Muscle layer of colon (tissue), 2 donors: Measurements from ENCODE around the gene RTN4R.

Experiments
- H3K27ac ChIP-seq: one replicate; pipeline ENCODE4 v1.7.0; 2013; ENCODE audit warnings: low read depth, mild to moderate bottlenecking, low read length, moderate library complexity
- H3K27me3 ChIP-seq, 2 donors: one replicate each; pipeline ENCODE4 v1.7.0; 2013; ENCODE audit warnings: low read length in 2 of 2, mild to moderate bottlenecking in 2 of 2; ENCODE audit not compliant: insufficient read depth in 2 of 2, control insufficient read depth in 1 of 2
- H3K36me3 ChIP-seq: one replicate; pipeline ENCODE4 v1.7.0; 2013; ENCODE audit warnings: mild to moderate bottlenecking, low read length; ENCODE audit not compliant: insufficient read depth
- H3K4me1 ChIP-seq: one replicate; pipeline ENCODE4 v1.7.0; 2013; ENCODE audit warnings: mild to moderate bottlenecking, low read length; ENCODE audit not compliant: insufficient read depth
- H3K4me3 ChIP-seq, 2 donors: one replicate each; pipeline ENCODE4 v1.7.0; 2013; ENCODE audit warnings: low read length in 2 of 2, low read depth in 1 of 2, mild to moderate bottlenecking in 1 of 2, moderate library complexity in 1 of 2
- H3K9ac ChIP-seq: one replicate; pipeline ENCODE4 v1.7.0; 2013; ENCODE audit warnings: low read length
- H3K9me3 ChIP-seq: one replicate; pipeline ENCODE4 v1.7.0; 2013; ENCODE audit warnings: mild to moderate bottlenecking, low read length
- donor health status: abdominal sarcoma.
- donor health status: Adenocarcinoma of cecum.

Gene RTN4R

GRCh38 chr22:20238901-20239675 lies 29.0 kb downstream of the RTN4R start:
- no peaks in the 10 kb centered on the region for H3K36me3 ChIP-seq
- H3K27me3 ChIP-seq = no peaks in the 10 kb centered on the region
- no peaks in the 10 kb centered on the region for H3K9me3 ChIP-seq
- H3K4me3 ChIP-seq = no peak overlapping the region
- H3K9ac ChIP-seq = no peak overlapping the region
- peaks cover 16% of the 10 kb centered on the region for H3K4me1 ChIP-seq
- H3K27ac ChIP-seq = no peak overlapping the region

- Histone ChIP-seq H3K9me3 (no peaks in the 10 kb centered on the region), H3K4me1 (peaks cover 16% of the 10 kb centered on the region), H3K27ac (no peak overlapping the region), H3K27me3 (no peaks in the 10 kb centered on the region), H3K9ac (no peak overlapping the region), H3K36me3 (no peaks in the 10 kb centered on the region), H3K4me3 (no peak overlapping the region)
These were observed 29.6 kb downstream of the RTN4R start for GRCh38 chr22:20238536-20238900.

GRCh38 chr22:20237480-20238440 lies 30.4 kb downstream of the RTN4R start:
- no peaks in the 10 kb centered on the region for H3K9me3 ChIP-seq
- no peaks in the 10 kb centered on the region for H3K36me3 ChIP-seq
- H3K27ac ChIP-seq = no peak overlapping the region
- H3K9ac ChIP-seq = no peak overlapping the region
- peaks cover 11% of the 10 kb centered on the region for H3K4me1 ChIP-seq
- no peaks in the 10 kb centered on the region for H3K27me3 ChIP-seq
- no peak overlapping the region for H3K4me3 ChIP-seq

- no peaks in the 10 kb centered on the region for H3K27me3 ChIP-seq
- no peak overlapping the region for H3K27ac ChIP-seq
- H3K4me3 ChIP-seq = no peak overlapping the region
- no peaks in the 10 kb centered on the region for H3K36me3 ChIP-seq
- peaks cover 11% of the 10 kb centered on the region for H3K4me1 ChIP-seq
- H3K9ac ChIP-seq = no peak overlapping the region
- no peaks in the 10 kb centered on the region for H3K9me3 ChIP-seq
These were observed 31.9 kb downstream of the RTN4R start for GRCh38 chr22:20236052-20236717.

GRCh38 chr22:20235389-20235991 lies 32.6 kb downstream of the RTN4R start:
- Histone ChIP-seq H3K9me3 (no peaks in the 10 kb centered on the region), H3K27ac (no peak overlapping the region), H3K4me3 (no peak overlapping the region), H3K27me3 (no peaks in the 10 kb centered on the region), H3K36me3 (no peaks in the 10 kb centered on the region), H3K9ac (no peak overlapping the region), H3K4me1 (peaks cover 11% of the 10 kb centered on the region)

- Histone ChIP-seq H3K36me3 (no peaks in the 10 kb centered on the region), H3K4me1 (peaks cover 7% of the 10 kb centered on the region), H3K4me3 (no peak overlapping the region), H3K27me3 (no peaks in the 10 kb centered on the region), H3K9me3 (no peaks in the 10 kb centered on the region), H3K9ac (no peak overlapping the region), H3K27ac (no peak overlapping the region)
These were observed 33.2 kb downstream of the RTN4R start for GRCh38 chr22:20234760-20235388.

GRCh38 chr22:20234314-20234682 lies 33.8 kb downstream of the RTN4R start:
- no peaks in the 10 kb centered on the region for H3K9me3 ChIP-seq
- H3K4me3 ChIP-seq = no peak overlapping the region
- H3K27me3 ChIP-seq = no peaks in the 10 kb centered on the region
- peaks cover 1% of the 10 kb centered on the region for H3K4me1 ChIP-seq
- no peak overlapping the region for H3K9ac ChIP-seq
- H3K27ac ChIP-seq = no peak overlapping the region
- no peaks in the 10 kb centered on the region for H3K36me3 ChIP-seq

- Histone ChIP-seq H3K4me1 (no peaks in the 10 kb centered on the region), H3K9ac (no peak overlapping the region), H3K4me3 (no peak overlapping the region)
These were observed 34.5 kb downstream of the RTN4R start for GRCh38 chr22:20233351-20234313.

GRCh38 chr22:20232781-20233180 lies 35.3 kb downstream of the RTN4R start:
- no peaks in the 10 kb centered on the region for H3K27me3 ChIP-seq
- H3K4me3 ChIP-seq = no peak overlapping the region
- no peak overlapping the region for H3K27ac ChIP-seq
- no peaks in the 10 kb centered on the region for H3K4me1 ChIP-seq
- no peak overlapping the region for H3K9ac ChIP-seq
- no peaks in the 10 kb centered on the region for H3K9me3 ChIP-seq
- H3K36me3 ChIP-seq = no peaks in the 10 kb centered on the region

More at GRCh38 chr22:20233351-20234313, 34.5 kb downstream of the RTN4R start:
- Histone ChIP-seq H3K36me3 (no peaks in the 10 kb centered on the region), H3K27me3 (no peaks in the 10 kb centered on the region), H3K27ac (no peak overlapping the region), H3K9me3 (no peaks in the 10 kb centered on the region)

- H3K4me1 ChIP-seq = no peaks in the 10 kb centered on the region
These were observed 35.9 kb downstream of the RTN4R start for GRCh38 chr22:20232237-20232598.

More at GRCh38 chr22:20232237-20232598, 35.9 kb downstream of the RTN4R start:
- Histone ChIP-seq H3K27ac (no peak overlapping the region), H3K9ac (no peak overlapping the region), H3K9me3 (no peaks in the 10 kb centered on the region), H3K4me3 (no peak overlapping the region), H3K27me3 (no peaks in the 10 kb centered on the region), H3K36me3 (no peaks in the 10 kb centered on the region)
